Trophoblast cell (in vitro differentiated cells and primary cell): ENCODE results near the gene FGGY.

Source experiments
- DNase-seq, 2 donors: peaks; one replicate each; pipeline ENCODE4 v3.0.0-alpha.2; 2016
- H2AFZ ChIP-seq: 2 replicates; pipeline ENCODE4 v1.6.1; 2013; ENCODE audit warnings: low read length, moderate library complexity, mild to moderate bottlenecking; ENCODE audit not compliant: insufficient read depth, poor library complexity
- H2AK5ac ChIP-seq: 2 replicates; pipeline ENCODE4 v1.6.1; 2013; ENCODE audit warnings: mild to moderate bottlenecking, low read length
- H2BK120ac ChIP-seq: 2 replicates; pipeline ENCODE4 v1.6.1; 2013; ENCODE audit warnings: low read length, mild to moderate bottlenecking, moderate library complexity; ENCODE audit not compliant: insufficient read depth, poor library complexity
- H2BK12ac ChIP-seq: 2 replicates; pipeline ENCODE4 v1.6.1; 2013; ENCODE audit warnings: mild to moderate bottlenecking, low read length, moderate library complexity
- H2BK5ac ChIP-seq: 2 replicates; pipeline ENCODE4 v1.6.1; 2013; ENCODE audit warnings: low read length, low read depth, moderate library complexity, mild to moderate bottlenecking; ENCODE audit not compliant: poor library complexity
- H3K14ac ChIP-seq: 2 replicates; pipeline ENCODE4 v1.6.1; 2013; ENCODE audit warnings: mild to moderate bottlenecking, low read length
- H3K18ac ChIP-seq: 2 replicates; pipeline ENCODE4 v1.6.1; 2013; ENCODE audit warnings: mild to moderate bottlenecking, low read length
- H3K23ac ChIP-seq: 2 replicates; pipeline ENCODE4 v1.6.1; 2013; ENCODE audit warnings: low read length
- H3K27ac ChIP-seq: 2 replicates; pipeline ENCODE4 v1.5.1; 2013; ENCODE audit warnings: low read depth, mild to moderate bottlenecking, inconsistent platforms, low read length, moderate library complexity
- H3K27me3 ChIP-seq: 2 replicates; pipeline ENCODE4 v1.6.1; 2013; ENCODE audit warnings: inconsistent platforms, mild to moderate bottlenecking, low read length, moderate library complexity; ENCODE audit not compliant: insufficient read depth
- H3K36me3 ChIP-seq, 2 experiments: 1 replicate in 1 of 2; 2 replicates in 1 of 2; pipeline ENCODE4 v1.6.1; 2013; ENCODE audit warnings: low read length in 2 of 2, mild to moderate bottlenecking in 2 of 2, moderate library complexity in 1 of 2; ENCODE audit not compliant: insufficient read depth in 2 of 2, control insufficient read depth in 1 of 2
- H3K4ac ChIP-seq: 2 replicates; pipeline ENCODE4 v1.6.1; 2013; ENCODE audit warnings: low read depth, mild to moderate bottlenecking, low read length, moderate library complexity
- H3K4me1 ChIP-seq, 2 experiments: 1 replicate in 1 of 2; 2 replicates in 1 of 2; pipeline ENCODE4 v1.6.1; 2013; ENCODE audit warnings: low read length in 2 of 2, mild to moderate bottlenecking in 2 of 2, moderate library complexity in 1 of 2; ENCODE audit not compliant: insufficient read depth in 2 of 2, control insufficient read depth in 1 of 2
- H3K4me2 ChIP-seq: 2 replicates; pipeline ENCODE4 v1.6.1; 2013; ENCODE audit warnings: inconsistent platforms, mild to moderate bottlenecking, low read length, moderate library complexity
- H3K4me3 ChIP-seq: 2 replicates; pipeline ENCODE4 v1.5.1; 2013; ENCODE audit warnings: mild to moderate bottlenecking, low read depth, low read length, inconsistent platforms
- H3K79me1 ChIP-seq: one replicate; pipeline ENCODE4 v1.6.1; 2013; ENCODE audit warnings: low read length
- H3K79me2 ChIP-seq: 2 replicates; pipeline ENCODE4 v1.6.1; 2013; ENCODE audit warnings: low read length, mild to moderate bottlenecking; ENCODE audit not compliant: control insufficient read depth, insufficient read depth, poor library complexity
- H3K9ac ChIP-seq: 2 replicates; pipeline ENCODE4 v1.6.1; 2013; ENCODE audit warnings: mild to moderate bottlenecking, low read length
- H3K9me3 ChIP-seq: 2 replicates; pipeline ENCODE4 v1.6.1; 2013; ENCODE audit warnings: low read depth, mild to moderate bottlenecking, control low read depth, inconsistent platforms, low read length; ENCODE audit not compliant: insufficient read depth
- H4K12ac ChIP-seq: 2 replicates; pipeline ENCODE4 v1.6.1; 2013; ENCODE audit warnings: low read depth, mild to moderate bottlenecking, low read length, moderate library complexity
- H4K8ac ChIP-seq: 2 replicates; pipeline ENCODE4 v1.6.1; 2013; ENCODE audit warnings: low read depth, mild to moderate bottlenecking, low read length, moderate library complexity
- H4K91ac ChIP-seq: one replicate; pipeline ENCODE4 v1.6.1; 2013; ENCODE audit warnings: low read depth, mild to moderate bottlenecking, low read length, moderate library complexity
- WGBS: extraction: QIAGEN DNeasy Blood & Tissue Kit; methylation state at CpG from one replicate; pipeline ENCODE4 v1.1.7; 2013; ENCODE audit warnings: missing lambda C conversion rate; ENCODE audit not compliant: insufficient read length, insufficient coverage; ENCODE audit errors: extremely low coverage; 5-methylcytosine and 5-hydroxymethylcytosine counted together

The FGGY gene

GRCh38 chr1:59701376-59701775, 404.5 kb downstream of the FGGY start:
- no CpG with 5 or more reads among the region's 3 CpGs for WGBS

DNA sequence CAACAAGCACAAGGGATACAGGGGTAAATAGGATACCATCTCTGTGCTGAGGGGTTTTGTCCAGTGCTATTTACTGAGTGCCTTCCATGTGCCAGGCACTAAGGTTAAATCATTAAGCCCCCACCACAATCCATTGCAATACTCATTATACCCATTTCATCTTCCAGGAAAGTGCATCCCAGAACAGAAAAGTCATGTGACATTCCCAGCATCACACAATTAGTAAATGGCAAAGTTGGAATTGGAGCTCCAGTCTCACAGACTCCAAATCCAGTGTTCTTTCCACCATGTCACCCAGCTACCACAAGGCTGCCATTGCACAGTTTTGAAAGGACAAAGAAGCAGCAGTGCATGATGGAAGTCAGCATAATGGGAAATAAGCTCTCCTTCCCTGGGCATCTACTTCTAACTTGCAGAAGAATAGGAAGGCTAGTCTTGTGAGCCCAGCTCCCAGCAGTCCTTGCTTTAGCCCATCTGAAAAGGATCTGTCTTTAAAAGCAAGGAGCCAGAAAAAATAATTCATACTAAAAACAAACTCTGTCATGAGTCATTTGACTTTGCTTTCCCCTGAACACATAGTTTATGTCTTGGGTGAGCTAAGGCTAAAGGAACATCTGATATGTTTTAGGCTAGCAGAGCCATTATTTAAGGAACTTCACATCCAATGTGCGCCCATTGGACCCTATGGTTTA, 406.5 kb downstream of the FGGY start:
- Histone ChIP-seq H3K27me3 (no peaks in the 10 kb centered on the region), H4K12ac (no peak overlapping the region)

More at GRCh38 chr1:59701376-59701775, 404.5 kb downstream of the FGGY start:
- Histone ChIP-seq H3K79me2 (no peaks in the 10 kb centered on the region), H2AFZ (no peak overlapping the region), H3K9ac (no peak overlapping the region), H3K79me1 (peaks cover 12% of the 10 kb centered on the region), H2BK12ac (no peak overlapping the region), H3K27ac (no peak overlapping the region), H4K91ac (no peak overlapping the region), H4K8ac (no peak overlapping the region), H3K14ac (no peak overlapping the region), H3K4ac (no peak overlapping the region), H3K9me3 (no peaks in the 10 kb centered on the region), H2AK5ac (peak overlapping the region; percentile 36), H3K4me2 (no peak overlapping the region), H3K4me3 (no peak overlapping the region), H3K36me3 (no peaks in the 10 kb centered on the region), H3K23ac (no peak overlapping the region), H3K18ac (no peak overlapping the region), H2BK120ac (no peak overlapping the region), H3K27me3 (no peaks in the 10 kb centered on the region), H2BK5ac (no peak overlapping the region), H3K4me1 (peaks cover 3 to 7% of the 10 kb centered on the region in 2 experiments), H4K12ac (no peak overlapping the region)
- DNase-seq, result no peak

GRCh38 chr1:59703918-59704378, 407.1 kb downstream of the FGGY start:
- no peak overlapping the region for H4K91ac ChIP-seq
- H4K12ac ChIP-seq, result no peak overlapping the region
- peak; percentile 59 to 82 for DNase-seq
- H3K23ac ChIP-seq, result no peak overlapping the region
- no peak overlapping the region for H2AK5ac ChIP-seq
- no peaks in the 10 kb centered on the region for H3K36me3 ChIP-seq
- H3K79me2 ChIP-seq, result no peaks in the 10 kb centered on the region
- H2BK120ac ChIP-seq, result no peak overlapping the region
- H3K14ac ChIP-seq, result no peak overlapping the region
- no peak overlapping the region for H3K4ac ChIP-seq
- no peak overlapping the region for H3K4me2 ChIP-seq
- no peak overlapping the region for H4K8ac ChIP-seq
- H2BK5ac ChIP-seq, result no peak overlapping the region
- peaks cover 4% of the 10 kb centered on the region for H3K79me1 ChIP-seq
- H3K9ac ChIP-seq, result no peak overlapping the region
- WGBS, result no CpG with 5 or more reads among the region's 6 CpGs
- no peak overlapping the region for H3K4me3 ChIP-seq
- H2AFZ ChIP-seq, result no peak overlapping the region
- no peaks in the 10 kb centered on the region for H3K27me3 ChIP-seq
- H3K27ac ChIP-seq, result peak overlapping the region; percentile 5
- no peak overlapping the region for H3K18ac ChIP-seq
- H3K4me1 ChIP-seq, result peaks cover 3 to 11% of the 10 kb centered on the region in 2 experiments
- no peak overlapping the region for H2BK12ac ChIP-seq
- H3K9me3 ChIP-seq, result no peaks in the 10 kb centered on the region

More for the DNA sequence above, 406.5 kb downstream of the FGGY start:
- Histone ChIP-seq H3K27ac (peak overlapping the region; percentile 5), H3K9me3 (no peaks in the 10 kb centered on the region), H4K91ac (no peak overlapping the region), H2BK120ac (no peak overlapping the region), H2BK5ac (no peak overlapping the region), H3K4me3 (no peak overlapping the region), H3K79me2 (no peaks in the 10 kb centered on the region), H3K9ac (no peak overlapping the region), H3K23ac (no peak overlapping the region), H2BK12ac (peak overlapping the region; percentile 12), H3K14ac (no peak overlapping the region), H2AK5ac (peak overlapping the region; percentile 7), H4K8ac (no peak overlapping the region), H3K79me1 (peaks cover 7% of the 10 kb centered on the region), H3K4ac (no peak overlapping the region), H3K4me2 (no peak overlapping the region), H3K4me1 (peaks cover 3 to 13% of the 10 kb centered on the region in 2 experiments), H2AFZ (no peak overlapping the region), H3K18ac (no peak overlapping the region), H3K36me3 (no peaks in the 10 kb centered on the region)
- no CpG with 5 or more reads among the region's 1 CpG for WGBS
- no peak for DNase-seq

DNA sequence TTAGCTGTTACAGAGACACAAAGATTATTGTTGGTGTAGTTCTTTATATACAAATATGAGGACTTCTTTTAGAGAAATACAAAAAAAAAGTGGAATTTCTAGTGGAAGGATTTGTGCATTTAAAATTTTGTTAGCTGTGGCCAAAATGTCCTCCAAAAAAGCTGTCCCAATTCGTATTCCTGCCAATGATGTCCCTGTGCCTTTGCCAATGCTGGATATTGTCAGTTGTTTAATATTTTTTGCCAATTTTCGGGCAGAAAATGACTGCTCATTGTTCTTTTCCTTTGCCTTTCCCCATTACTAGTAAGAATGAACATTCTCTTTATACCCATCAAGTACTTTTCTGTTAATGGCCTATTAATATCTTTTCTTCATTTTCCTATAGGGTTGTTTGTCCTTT, 407.8 kb downstream of the FGGY start:
- H4K8ac ChIP-seq, result no peak overlapping the region
- H3K4me3 ChIP-seq, result no peak overlapping the region

More for the DNA sequence above, 407.8 kb downstream of the FGGY start:
- H3K79me1 ChIP-seq, result peaks cover 4% of the 10 kb centered on the region
- H3K14ac ChIP-seq, result no peak overlapping the region
- H3K4me1 ChIP-seq, result peaks cover 3 to 11% of the 10 kb centered on the region in 2 experiments
- no peak overlapping the region for H3K18ac ChIP-seq
- H4K12ac ChIP-seq, result no peak overlapping the region
- H3K9me3 ChIP-seq, result peaks cover under 1% of the 10 kb centered on the region
- H3K23ac ChIP-seq, result no peak overlapping the region
- no peak overlapping the region for H3K4me2 ChIP-seq
- H3K4ac ChIP-seq, result no peak overlapping the region
- WGBS, result no CpG with 5 or more reads among the region's 2 CpGs
- H2BK5ac ChIP-seq, result no peak overlapping the region
- H4K91ac ChIP-seq, result no peak overlapping the region
- H2AK5ac ChIP-seq, result no peak overlapping the region
- H3K79me2 ChIP-seq, result no peaks in the 10 kb centered on the region
- H2BK120ac ChIP-seq, result no peak overlapping the region
- no peak overlapping the region for H2AFZ ChIP-seq
- DNase-seq, result no peak
- no peak overlapping the region for H3K27ac ChIP-seq
- H3K27me3 ChIP-seq, result no peaks in the 10 kb centered on the region
- H2BK12ac ChIP-seq, result no peak overlapping the region
- no peaks in the 10 kb centered on the region for H3K36me3 ChIP-seq
- no peak overlapping the region for H3K9ac ChIP-seq
